HG03159 (cell line): ENCODE measurements around the gene FAM78A.

Experiments used
- ATAC-seq: cut with Tn5 transposase; IDR thresholded peaks from one replicate; pipeline ENCODE4 v1.9.1; 2021; ENCODE audit warnings: mild to moderate bottlenecking, moderate library complexity; ENCODE audit not compliant: unreplicated experiment

FAM78A gene, protein sequence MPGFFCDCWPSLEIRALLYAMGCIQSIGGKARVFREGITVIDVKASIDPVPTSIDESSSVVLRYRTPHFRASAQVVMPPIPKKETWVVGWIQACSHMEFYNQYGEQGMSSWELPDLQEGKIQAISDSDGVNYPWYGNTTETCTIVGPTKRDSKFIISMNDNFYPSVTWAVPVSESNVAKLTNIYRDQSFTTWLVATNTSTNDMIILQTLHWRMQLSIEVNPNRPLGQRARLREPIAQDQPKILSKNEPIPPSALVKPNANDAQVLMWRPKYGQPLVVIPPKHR

DNA sequence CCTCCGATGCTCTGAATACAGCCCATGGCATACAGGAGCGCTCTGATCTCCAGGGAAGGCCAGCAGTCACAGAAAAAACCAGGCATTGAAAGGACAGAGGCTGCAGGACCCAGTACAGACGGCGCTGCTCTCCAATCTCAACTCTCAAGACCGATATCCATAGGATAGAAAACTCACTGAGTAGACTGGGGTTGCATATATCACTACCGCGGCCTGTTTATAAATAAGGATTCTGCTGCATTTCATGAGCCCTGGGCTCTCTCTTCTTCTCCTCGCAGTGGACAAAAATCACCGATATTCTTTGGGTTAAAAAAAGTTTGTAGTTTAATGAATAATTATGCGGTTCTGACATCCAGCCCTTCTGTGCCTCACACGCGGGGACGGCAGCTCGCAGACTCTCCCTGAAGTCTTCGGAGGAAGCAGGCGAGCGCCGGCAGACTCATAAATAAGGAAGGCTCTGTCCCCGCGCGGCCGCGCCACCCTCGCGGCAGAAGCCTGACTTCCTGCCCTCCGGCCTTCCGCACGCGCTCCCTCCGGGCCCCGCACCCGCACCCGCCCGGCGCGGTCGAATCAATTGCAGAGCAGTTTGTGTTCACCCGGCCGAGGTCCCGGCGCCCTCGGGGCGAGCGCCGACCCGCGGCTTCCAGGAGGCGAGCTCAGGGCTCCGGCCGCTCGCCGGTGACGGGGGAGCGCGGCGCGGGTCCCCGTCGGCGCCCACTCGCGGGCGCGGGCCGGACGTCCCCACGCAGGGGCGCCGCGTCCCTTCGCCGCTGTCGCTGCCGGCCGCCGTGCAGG, at the start of gene FAM78A:
Gene FAM78A, minus strand, starts transcription at position 417 of the 795 bp plus-strand sequence. Its CDS starts 331 bp downstream, at position 86.
- no peak for ATAC-seq

DNA sequence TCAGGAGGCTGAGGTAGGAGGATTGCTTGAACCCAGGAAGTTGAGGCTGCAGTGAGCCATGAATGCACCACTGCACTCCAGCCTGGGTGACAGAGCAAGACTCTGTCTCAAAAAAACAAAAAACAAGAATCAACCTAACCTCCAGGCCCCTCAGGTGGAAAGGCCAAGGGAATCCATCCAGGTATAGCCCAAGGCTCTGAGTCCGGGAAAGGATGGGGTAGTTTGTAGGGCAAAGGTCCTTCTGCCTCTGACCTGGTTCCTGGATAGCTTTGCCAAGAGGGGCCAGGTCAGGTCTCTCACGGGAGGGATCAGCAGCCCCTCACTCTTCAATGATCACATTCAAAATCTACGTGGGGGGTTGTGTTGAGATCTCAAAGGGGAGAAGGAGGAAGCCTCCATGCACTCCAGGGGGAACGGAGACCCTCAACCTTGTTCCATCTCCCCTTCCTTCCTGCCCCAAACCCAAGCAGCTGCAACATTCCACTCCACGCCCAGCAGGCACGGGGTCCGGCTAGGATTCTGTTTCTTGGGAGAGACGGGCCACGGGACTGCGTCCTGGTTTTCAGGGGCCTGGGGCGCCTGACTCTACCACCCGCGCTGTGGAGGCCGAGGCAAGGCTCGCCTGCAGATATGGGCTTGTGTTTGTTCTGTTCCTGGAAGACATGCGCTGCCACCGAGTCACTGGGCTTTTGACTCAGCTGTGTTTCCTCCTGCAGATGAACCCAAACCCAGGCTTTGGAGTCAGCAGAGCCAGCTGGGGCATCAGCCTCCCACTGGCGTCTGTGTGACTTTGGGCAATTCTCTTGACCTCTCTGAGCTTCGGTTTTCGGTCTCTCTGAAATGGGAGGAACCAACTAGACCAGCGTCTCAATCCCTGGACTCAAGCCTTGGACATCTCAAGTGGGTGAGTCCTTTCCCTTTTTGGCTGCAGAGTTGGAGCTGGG, 48.7 kb upstream of the FAM78A start:
- no peak for ATAC-seq

DNA sequence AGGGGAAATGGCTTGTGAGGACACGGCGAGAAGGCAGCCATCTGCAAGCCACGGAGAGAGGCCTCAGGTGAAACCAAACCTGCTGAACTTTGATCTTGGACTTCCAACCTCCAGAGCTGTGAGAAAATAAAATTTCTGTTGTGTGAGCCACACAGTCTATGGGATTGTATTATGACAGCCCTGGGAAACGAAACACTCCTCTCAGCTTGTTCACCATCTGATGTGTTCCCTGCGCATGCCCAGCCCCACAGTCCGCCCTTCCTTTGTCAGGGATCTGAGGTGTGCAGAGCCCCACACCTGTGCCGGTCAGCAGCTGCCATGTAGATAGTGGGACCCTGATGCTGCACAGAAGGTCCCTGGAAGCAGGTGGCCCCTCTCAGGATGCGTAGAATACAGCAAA, 47.3 kb upstream of the FAM78A start:
- ATAC-seq, result no peak

DNA sequence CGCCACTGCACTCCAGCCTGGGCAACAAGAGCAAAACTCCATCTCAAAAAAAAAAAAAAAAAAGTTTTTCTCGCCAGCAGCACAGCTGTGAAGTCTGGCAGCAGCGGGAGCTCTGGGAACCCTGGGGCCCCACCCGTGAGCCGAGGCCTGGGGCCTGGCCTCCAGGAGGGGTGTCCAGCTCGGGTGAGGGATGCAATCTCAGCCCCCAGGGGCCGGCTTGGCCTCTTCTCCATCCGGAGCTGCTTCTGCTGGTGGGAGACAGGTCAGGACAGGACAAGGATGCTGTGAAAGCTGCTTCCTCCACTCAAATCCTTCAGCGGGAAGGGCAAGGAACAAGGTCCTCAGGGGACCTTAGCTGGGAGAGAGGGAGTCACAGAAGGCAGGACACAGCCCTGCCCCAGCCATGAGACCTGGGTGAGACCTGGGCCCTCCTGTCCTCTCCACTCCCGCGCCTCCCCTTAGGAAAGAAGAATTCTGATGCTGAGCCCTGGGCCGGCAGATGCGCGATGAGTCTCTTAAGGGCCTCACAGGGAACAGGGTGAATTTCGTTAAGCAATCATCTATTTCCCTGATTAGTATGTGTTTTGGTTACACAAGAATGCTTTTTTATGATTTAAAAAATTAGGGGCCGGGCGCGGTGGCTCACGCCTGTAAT, 43.8 kb upstream of the FAM78A start:
- ATAC-seq, result no peak

DNA sequence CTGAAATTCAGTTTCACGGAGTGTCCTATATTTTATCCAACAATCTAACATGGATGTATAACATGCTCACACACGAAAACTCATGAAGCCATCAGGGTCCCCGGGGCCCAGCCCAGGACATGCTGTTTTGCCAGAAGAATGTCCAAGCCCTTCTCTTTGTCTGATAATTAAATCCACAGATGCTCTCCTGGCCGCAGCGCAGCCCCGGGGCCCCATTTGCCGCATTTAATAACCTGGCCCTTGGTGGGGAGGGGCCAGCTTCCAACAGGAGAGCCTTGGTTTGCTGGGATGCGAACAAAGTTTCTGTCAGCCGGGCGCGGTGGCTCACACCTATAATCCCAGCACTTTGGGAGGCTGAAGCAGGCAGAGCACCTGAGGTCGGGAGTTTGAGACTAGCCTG, 43.2 kb upstream of the FAM78A start:
- ATAC-seq, result no peak

DNA sequence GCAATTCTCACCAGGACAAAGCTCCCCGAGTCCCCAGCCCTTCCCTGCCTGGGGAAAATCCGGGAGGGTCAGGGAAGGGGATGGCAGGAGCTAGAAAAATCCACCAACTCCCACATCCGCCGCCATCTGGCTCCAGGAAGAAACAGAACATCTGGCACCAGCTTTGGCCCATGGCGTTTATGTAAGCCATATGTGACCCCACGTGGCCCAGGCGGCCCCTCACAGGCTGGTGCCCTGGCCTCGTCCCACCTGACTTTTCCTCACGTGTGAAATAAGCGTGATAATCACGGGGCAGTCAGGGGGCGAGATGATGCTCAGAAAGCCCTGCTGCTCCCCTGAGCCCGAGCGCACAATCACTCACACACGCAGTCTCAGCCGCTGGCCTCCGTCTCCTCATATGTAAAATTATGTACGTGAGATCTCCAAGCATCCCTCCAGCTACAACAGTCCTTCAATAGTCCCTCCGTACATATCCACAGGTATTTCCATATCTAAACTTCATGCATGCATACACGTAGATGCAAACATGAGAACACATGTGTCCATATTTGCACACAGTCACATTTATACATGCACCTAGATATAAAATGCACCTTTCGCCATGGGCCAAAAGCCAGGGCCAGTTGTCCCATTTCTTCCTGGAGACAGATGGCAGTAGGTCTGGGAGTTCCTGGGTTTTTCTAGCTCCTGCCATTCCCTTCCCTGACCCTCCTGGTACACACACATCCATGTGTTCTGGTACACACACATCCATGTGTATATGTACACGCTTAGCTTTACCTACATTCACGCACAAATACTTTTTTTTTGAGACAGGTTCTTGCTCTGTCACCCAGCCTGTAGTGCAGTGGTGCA, 42.1 kb upstream of the FAM78A start:
- no peak for ATAC-seq

DNA sequence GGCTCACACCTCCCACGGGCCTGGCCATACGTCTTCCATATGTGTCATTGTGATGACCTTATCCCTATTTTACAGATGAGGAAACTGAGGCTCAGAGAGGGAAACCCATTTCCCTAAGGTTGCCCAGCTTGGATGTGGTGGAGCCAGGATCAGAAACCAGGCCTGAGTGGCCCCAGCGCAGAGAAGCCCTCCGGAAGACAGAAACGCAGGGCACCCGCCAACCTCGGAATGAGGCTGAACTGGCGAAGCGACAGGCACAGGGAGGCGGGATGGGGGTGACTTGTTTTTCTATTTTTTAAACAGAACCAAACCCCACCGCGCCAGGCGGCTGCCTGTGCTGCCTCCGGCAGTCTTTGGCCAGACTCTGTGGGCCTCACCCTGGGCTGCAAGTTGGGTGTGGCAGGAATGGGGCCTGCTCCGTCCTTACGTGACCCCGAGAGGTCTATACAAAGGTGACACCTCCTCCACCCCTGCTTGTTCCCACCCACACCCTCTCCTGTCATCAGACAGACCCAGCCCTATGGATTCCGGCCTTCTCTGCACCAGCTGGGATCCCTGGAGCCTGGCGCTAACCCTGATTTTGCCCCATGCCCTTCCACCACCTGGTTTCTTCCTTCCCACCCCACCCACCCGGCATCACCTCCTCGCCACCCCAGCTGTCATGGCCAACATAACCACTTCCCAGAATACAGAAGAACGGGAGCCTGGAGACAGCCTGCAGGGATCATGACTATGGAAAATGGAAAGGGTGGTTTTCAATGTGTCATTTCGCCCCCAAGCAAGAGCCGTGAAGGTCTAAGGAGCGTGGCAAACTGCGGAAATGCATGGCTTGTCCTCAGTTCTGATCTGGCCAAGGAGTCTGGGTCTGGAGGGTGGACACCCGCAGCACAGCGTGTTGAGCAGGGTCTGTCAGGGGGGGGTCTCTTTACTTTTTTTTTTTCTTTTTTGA, 36.8 kb upstream of the FAM78A start:
- no peak for ATAC-seq

DNA sequence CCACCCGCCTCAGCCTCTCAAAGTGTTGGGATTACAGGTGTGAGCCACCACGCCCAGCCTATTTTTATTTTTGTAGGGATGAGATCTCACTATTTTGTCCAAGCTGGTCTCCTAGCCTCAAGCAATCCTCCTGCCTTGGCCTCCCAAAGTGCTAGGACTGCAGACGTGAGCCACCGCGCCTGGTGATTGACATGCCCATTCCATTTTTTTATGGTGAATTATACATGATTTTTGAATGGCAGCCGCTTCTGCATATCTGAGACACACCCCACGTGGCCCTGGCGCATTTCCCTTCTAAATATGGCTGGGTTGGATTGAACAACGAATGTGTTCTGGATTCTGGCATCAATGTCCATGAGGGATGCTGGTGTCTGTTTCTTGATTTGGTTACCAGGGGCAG, 35.9 kb upstream of the FAM78A start:
- no peak for ATAC-seq

DNA sequence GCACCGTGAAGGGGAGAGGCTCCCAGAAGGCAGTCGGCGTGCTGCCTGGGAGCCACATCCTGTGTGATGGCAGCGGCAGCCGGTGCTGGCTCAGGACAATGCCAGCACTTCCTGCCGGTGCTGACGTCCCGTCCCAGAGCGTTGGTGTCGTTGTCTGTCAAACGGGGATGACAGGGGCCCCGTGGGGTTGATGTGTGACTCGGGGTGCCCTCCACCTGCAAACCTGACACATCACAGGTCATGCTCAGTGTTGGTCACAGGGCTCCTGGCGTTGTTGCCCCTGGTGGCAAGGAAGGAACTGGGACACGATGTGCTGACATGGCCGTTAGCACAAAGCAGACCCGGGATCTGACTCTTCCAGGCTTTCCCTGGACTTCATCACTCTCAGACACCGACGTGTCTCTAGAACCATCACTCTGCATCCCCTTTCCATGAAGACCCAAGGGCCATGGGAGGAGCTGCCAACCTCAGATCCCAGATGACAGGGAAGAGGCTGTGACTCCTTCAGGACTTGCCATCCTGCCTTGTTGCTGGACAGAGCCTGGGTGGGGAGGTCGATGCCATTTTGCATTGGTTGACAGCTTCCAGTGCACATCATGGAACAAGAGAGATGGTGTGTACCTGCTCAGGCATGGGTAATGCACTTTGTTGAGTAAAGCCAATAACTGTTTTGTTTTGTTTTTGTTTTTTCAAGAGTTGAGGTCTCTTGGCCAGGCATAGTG, 34.7 kb upstream of the FAM78A start:
- ATAC-seq, result no peak

DNA sequence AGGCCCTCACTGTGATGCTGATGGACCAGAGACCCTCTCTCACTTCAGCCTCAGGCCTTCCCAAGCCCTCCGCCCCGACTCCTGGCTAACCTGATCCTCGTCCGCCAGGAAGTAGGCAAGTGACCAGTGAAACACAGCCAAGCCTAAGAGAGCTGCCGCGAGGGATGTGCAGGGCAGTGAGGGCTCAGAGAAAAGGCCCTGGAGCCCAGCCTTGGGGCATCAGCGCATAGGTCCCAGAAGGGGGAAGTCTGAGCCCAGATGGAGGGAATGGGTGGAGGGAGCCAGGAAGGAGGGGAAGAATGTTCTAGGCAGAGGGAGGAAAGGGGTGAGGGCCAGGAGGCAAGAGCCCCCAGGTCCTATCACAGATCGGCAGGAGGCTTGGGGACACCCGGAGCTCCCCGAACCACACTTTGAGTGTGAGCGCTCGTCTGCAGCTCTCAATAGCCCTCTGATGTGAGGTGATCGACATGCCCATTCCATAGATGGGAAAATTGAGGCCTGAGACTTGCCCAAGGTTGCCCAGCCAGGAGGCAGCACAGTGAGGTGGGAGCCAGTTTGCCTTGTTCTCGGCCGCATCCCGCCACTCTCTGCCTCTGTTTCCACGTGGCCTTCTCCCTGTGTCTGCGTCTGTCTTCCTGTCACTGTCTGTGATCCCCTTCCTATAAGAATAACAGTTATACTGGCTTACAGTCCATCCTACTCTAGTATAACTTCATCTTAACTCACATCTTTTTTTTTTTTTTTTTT, 33.4 kb upstream of the FAM78A start:
- ATAC-seq, result no peak

DNA sequence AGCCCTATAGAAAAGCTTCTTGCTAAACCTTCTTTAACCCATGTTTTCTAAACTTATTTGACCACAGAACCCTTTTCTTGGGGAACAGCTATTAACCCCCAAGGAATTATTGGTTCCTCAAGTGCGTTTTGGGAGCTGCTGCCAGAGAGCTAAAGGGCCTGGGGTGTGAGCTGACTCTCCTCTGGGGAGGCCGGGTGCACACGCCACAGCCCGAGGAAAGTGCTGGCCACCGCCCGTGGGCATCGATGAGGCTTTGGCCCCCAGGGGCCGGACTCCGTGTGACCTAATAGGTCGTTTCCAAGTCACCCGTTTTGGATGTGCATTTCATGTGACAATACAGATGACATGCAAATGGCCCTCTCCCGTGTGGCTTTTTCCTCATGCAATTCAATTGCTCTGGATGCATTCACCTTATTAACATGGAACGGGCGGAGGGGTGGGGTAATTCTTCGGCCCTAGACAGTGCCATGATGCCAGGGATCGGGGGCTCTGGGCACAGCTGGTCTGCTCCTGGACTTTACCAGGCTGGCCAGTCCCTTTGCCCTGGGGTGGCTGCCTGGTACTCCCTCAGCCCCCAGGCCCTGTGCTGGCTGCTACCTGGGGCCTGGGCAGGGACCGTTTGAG, 32.7 kb upstream of the FAM78A start:
- ATAC-seq, result no peak

DNA sequence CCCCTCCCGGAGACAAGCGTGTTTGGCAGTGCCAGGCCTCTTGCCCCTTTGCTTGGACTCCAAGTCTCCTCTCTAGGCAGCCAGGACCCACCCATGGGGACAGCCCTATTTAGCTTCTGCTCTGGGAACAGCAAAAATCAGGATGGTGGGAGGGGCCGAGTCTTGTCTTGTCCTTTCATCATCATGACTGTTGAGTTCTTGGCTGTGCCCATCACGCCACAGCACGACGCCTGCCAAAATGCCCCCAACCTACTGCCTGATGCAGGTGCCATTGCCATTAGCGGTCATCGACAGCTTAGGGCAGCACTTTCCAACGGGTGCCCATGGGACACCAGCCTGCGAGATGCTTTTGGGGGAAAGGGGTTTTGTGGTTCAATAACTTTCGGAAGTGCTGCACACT, 32.1 kb upstream of the FAM78A start:
- ATAC-seq, result no peak

DNA sequence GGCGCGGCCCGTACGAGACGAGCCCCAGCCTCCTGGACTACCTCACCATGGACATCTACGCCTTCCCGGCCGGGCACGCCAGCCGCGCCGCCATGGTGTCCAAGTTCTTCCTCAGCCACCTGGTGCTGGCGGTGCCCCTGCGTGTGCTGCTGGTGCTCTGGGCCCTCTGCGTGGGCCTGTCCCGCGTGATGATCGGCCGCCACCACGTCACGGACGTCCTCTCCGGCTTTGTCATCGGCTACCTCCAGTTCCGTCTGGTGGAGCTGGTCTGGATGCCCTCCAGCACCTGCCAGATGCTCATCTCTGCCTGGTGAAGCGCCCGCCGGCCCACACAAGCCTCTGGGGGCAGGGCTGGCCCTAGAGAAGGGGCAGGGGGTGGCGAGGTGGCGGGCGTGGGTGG, 31.7 kb upstream of the FAM78A start:
- no peak for ATAC-seq

DNA sequence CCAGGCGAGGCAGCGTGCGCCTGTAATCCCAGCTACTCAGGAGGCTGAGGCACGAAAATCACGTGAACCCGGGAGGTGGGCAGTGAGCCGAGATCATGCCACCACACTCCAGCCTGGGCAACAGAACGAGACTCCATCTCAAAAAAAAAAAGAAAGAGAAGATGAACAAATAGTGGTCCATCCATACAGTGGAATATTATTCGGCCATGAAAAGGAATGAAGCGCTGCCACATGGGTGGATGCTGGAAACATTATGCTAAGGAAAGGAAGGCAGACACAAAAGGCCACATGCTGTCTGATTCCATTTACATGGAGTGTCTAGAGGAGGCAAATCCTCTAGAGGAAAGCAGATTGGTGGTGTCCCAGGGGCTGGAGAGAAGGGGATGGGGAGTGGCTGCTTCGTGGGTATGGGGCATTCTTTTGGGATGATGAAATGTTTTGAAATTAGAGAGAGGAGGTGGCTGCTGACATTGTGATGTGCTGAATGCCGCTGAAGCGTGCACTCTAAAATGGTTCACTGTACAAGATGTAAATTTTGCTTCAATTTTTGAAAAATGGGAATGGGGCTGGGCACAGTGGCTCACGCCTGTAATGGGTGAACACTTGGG, 30.2 kb upstream of the FAM78A start:
- ATAC-seq, result no peak

DNA sequence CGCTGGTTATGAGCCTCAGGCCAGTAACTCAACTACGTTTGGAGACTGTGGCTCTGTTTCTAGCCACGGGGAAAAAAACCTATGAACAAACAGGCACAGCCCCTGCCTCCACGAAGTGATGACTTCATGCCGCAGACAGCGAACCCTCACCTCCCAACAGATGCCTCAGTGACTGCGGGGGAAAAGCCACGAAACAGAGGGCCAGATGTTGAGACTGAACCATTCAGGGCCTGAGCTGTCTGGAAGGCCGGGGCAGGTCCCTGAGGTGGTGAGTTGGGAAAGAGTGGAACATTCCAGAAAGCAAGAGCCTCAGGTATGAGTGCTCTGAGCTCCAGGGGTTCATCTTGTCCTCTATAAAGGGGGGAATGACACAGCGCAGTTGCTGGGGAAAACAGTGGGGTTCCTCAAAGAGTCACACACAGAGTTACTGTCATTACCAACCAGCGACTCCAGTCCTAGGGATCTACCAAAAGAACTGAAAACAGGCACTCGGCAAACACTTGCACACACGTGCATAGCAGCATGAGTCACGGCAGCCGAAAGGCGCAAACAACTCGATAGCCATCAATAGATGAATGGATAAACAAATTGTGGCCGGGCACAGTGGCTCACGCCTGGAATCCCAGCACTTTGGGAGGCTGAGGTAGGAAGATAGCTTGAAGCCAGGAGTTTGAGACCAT, 28.5 kb upstream of the FAM78A start:
- ATAC-seq, result no peak
